HEK293 (cell line): ENCODE measurements around the gene CNNM1.
A peak's percentile ranks its signal among the peaks of the same experiment; 100 is the strongest.

Experiments
- ZNF211 ChIP-seq: fragments of 450-650 bp; formaldehyde crosslinking; IDR thresholded peaks from 2 replicates; pipeline ENCODE4 v1.5.1; 2016; ENCODE audit warnings: low read depth, missing biosample characterization, missing genetic modification characterization
- ZNF513 ChIP-seq: fragments of 450-650 bp; IDR thresholded peaks from 2 replicates; pipeline ENCODE4 v1.5.1; 2018; ENCODE audit warnings: missing biosample characterization, missing genetic modification characterization
- ZNF580 ChIP-seq: fragments of 450-650 bp; formaldehyde crosslinking; IDR thresholded peaks from 2 replicates; pipeline ENCODE4 v1.5.1; 2016; ENCODE audit warnings: missing biosample characterization, missing genetic modification characterization
- ZNF704 ChIP-seq: fragments of 450-650 bp; formaldehyde crosslinking; IDR thresholded peaks from 2 replicates; pipeline ENCODE4 v1.5.1; 2016; ENCODE audit warnings: missing biosample characterization, missing genetic modification characterization

Gene CNNM1

GRCh38 chr10:99443500-99443899 lies 114.3 kb downstream of the CNNM1 start (continued):
- TF ChIP-seq ZNF513 (tag by site-specific recombination) (0 out of 2 replicates have a peak, but pooled peaks have one; percentile 6), ZNF580 (tag by site-specific recombination) (0 out of 2 replicates have a peak, but pooled peaks have one; percentile 15), ZNF211 (no peak), ZNF704 (tag by site-specific recombination) (no peak)
